Heart left ventricle (tissue), 16 donors: Measurements from ENCODE around the gene GSDMA. TPM values are rescaled to one million over a fixed set of nuclear protein-coding genes. Genes with fewer than 3 reads are reported as not detected.
A peak's percentile ranks its signal among the peaks of the same experiment; 100 is the strongest.

Source experiments
- ATAC-seq, 4 donors: fragments of 200-7000 bp; cut with Tn5 transposase; one replicate each; pipeline ENCODE4 v1.9.1; 2020 to 2022; ENCODE audit warnings: moderate library complexity in 4 of 4, mild to moderate bottlenecking in 3 of 4, moderate number of reproducible peaks in 1 of 4
- DNase-seq, 5 donors: peaks; one replicate each; pipeline ENCODE4 v3.0.0-alpha.2; 2020
- H3K27ac ChIP-seq, 12 donors: fragments of 200-600 bp; sonication (generic) in 4 of 12; one replicate each; pipeline versions ENCODE4 v1.5.0 to v1.8.0; 2016 to 2022; ENCODE audit warnings: mild to moderate bottlenecking in 2 of 12
- H3K27me3 ChIP-seq, 9 donors: fragments of 200-600 bp; sonication (generic) in 2 of 9; one replicate each; pipeline versions ENCODE4 v1.5.1 to v1.8.0; 2016 to 2022; ENCODE audit warnings: mild to moderate bottlenecking in 3 of 9
- H3K36me3 ChIP-seq, 9 donors: fragments of 200-600 bp; sonication (generic) in 2 of 9; one replicate each; pipeline versions ENCODE4 v1.5.0 to v1.8.0; 2018 to 2022; ENCODE audit warnings: mild to moderate bottlenecking in 2 of 9
- H3K4me1 ChIP-seq, 12 donors: fragments of 200-600 bp; sonication (generic) in 4 of 12; one replicate each; pipeline versions ENCODE4 v1.5.0 to v1.8.0; 2016 to 2022; ENCODE audit warnings: mild to moderate bottlenecking in 3 of 12
- H3K4me3 ChIP-seq, 12 donors: fragments of 200-600 bp; sonication (generic) in 4 of 12; one replicate each; pipeline versions ENCODE4 v1.5.0 to v1.8.0; 2017 to 2022; ENCODE audit warnings: mild to moderate bottlenecking in 9 of 12, moderate library complexity in 4 of 12
- H3K9me3 ChIP-seq, 12 donors: fragments of 200-600 bp; sonication (generic) in 4 of 12; one replicate each; pipeline versions ENCODE4 v1.5.0 to v1.8.0; 2016 to 2022; ENCODE audit warnings: mild to moderate bottlenecking in 1 of 12
- POLR2A ChIP-seq, 2 donors: fragments of 450-650 bp; IDR thresholded peaks; one replicate each; pipeline ENCODE4 v1.6.1; 2017; ENCODE audit warnings: antibody characterized with exemption in 2 of 2, mild to moderate bottlenecking in 2 of 2, moderate library complexity in 2 of 2
- WGBS, 4 donors: extraction: QIAGEN DNeasy Blood & Tissue Kit in 2 of 4; methylation state at CpG; one replicate each; pipeline versions ENCODE4 v1.1.5 to v1.1.7; 2013 to 2018; 5-methylcytosine and 5-hydroxymethylcytosine counted together
- intact Hi-C, 10 donors: fragments of 100-400 bp; cut with DNase I; formaldehyde crosslinking; loops; one replicate each; pipeline versions ENCODE4 v1.11.1 to v1.14.2; 2022
- polyA plus RNA-seq, 2 donors: library from polyadenylated mRNA; stranded (reverse); fragments of 200-250 nt; gene quantifications; one replicate each; pipeline ENCODE4 v1.2.3, GENCODE V29; 2013
- total RNA-seq, 9 donors: library from RNA; depleted of rRNA in 2 of 9; stranded (reverse); fragments of >200 nt in 2 of 9; fragmentation: NEBNext Ultra II Directional in 3 of 9; extraction: Animal tissue kit (Norgen Biotek cat#: 25700) in 3 of 9; gene quantifications; one replicate each; pipeline versions ENCODE4 v1.1.0 to v1.2.4, GENCODE V29; 2016 to 2023
- TF ChIP-seq, protein P1 (sequence below), 12 donors: fragments of 200-600 bp; sonication (generic) in 4 of 12; IDR thresholded peaks; one replicate each; pipeline versions ENCODE4 v1.5.0 to v1.8.0; 2018 to 2022; ENCODE audit warnings: antibody characterized with exemption in 12 of 12, mild to moderate bottlenecking in 5 of 12
- donor health status: ischemic (EF 13 %, LVEDD 7.1; RV severe dilation, severe dysfunction).
- donor health status: healthy with polysubstance abuse.
- donor health status: DM: no; HTN: yes; CAD: no.
- donor health status: DM: no; HTN: no; CAD: no.
- donor health status: ischemic (EF 25% LVEDD 6.9; RV normal size, moderate dysfunction).
- donor health status: ischemic (EF 25% LVEDD 5.7; RV mildly dilated, moderate dysfunction).
- donor health status: healthy.
- donor health status: DM: yes; HTN: yes; CAD: no.
- donor health status: ischemic (EF 35%, LVEDD 5.7; RV mildly dilated, moderate dysfunction).
- donor health status: nonischemic (EF 11% LVEDD 7.7; RV severe dilation, severe dysfunction).
- donor health status: DM: yes; HTN: yes; CAD: no.
- donor health status: PGD.
- donor health status: ischemic (EF 29% LVEDD 5.4; RV normal size, mild dysfunction).
- donor health status: nonischemic (EF 23%, LVEDD 6.1; RV moderate dilation, normal function).

The GSDMA gene
- total and polyA plus RNA-seq, 11 donors, result 0.08 to 3.7 (median 0.49) TPM; not detected in 3

DNA sequence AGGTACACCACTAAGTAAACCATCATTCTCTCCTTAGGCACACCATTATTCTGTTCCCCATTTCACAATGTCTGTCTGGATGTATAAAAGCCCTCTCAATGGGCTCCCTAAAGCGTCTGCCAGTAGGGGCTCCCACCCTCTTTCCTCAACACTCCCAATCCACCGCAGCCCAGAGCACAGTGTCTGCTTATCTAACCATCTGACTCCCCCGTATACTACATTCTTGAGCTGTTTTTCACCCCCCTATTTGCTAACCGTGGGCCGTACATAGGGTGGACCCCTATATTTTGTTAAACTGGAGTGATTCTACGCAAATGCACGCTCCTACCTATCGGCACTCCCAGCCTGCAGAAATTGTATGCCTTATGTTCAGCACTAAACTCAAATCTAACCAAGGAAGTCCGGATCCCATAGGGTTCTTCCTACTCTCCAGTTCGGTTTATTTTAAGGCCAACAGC lies 17.1 kb downstream of the GSDMA start:
- Histone ChIP-seq H3K27me3 (peaks cover 0 to 3% (median 0%) of the 10 kb centered on the region in 9 donors), H3K4me3 (peak overlapping the region; percentile 33 to 100 (median 94)), H3K36me3 (peaks cover 2 to 17% (median 12%) of the 10 kb centered on the region in 9 donors), H3K9me3 (no peaks in the 10 kb centered on the region), H3K4me1 (peaks cover 7 to 34% (median 23%) of the 10 kb centered on the region in 12 donors), H3K27ac (peak overlapping the region in 11 of 12 donors; percentile 59 to 99 (median 94))
- ATAC-seq (peak; percentile 1 to 12 (median 8)), DNase-seq (no peak)
- intact Hi-C loops, result loop anchor here in 8 of 10 donors (1.0 to 10.0 kb wide), 13 partner anchors 20 to 357 kb away; partner anchors contain the start of genes LRRC3C (in 2 of the 8), ORMDL3 (in 2 of the 8) and PPP1R1B (in 1 of the 8)
- TF ChIP-seq, protein P1, sequence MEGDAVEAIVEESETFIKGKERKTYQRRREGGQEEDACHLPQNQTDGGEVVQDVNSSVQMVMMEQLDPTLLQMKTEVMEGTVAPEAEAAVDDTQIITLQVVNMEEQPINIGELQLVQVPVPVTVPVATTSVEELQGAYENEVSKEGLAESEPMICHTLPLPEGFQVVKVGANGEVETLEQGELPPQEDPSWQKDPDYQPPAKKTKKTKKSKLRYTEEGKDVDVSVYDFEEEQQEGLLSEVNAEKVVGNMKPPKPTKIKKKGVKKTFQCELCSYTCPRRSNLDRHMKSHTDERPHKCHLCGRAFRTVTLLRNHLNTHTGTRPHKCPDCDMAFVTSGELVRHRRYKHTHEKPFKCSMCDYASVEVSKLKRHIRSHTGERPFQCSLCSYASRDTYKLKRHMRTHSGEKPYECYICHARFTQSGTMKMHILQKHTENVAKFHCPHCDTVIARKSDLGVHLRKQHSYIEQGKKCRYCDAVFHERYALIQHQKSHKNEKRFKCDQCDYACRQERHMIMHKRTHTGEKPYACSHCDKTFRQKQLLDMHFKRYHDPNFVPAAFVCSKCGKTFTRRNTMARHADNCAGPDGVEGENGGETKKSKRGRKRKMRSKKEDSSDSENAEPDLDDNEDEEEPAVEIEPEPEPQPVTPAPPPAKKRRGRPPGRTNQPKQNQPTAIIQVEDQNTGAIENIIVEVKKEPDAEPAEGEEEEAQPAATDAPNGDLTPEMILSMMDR (IDR thresholded peaks at IDR 0.05), result peak in 1 of 12 donors; percentile 4
- TF ChIP-seq POLR2A (IDR thresholded peaks at IDR 0.05), result no peak
- WGBS, 4 donors, result 0 to 1% (median 0%) methylated on average over 10 of the region's 10 CpGs

DNA sequence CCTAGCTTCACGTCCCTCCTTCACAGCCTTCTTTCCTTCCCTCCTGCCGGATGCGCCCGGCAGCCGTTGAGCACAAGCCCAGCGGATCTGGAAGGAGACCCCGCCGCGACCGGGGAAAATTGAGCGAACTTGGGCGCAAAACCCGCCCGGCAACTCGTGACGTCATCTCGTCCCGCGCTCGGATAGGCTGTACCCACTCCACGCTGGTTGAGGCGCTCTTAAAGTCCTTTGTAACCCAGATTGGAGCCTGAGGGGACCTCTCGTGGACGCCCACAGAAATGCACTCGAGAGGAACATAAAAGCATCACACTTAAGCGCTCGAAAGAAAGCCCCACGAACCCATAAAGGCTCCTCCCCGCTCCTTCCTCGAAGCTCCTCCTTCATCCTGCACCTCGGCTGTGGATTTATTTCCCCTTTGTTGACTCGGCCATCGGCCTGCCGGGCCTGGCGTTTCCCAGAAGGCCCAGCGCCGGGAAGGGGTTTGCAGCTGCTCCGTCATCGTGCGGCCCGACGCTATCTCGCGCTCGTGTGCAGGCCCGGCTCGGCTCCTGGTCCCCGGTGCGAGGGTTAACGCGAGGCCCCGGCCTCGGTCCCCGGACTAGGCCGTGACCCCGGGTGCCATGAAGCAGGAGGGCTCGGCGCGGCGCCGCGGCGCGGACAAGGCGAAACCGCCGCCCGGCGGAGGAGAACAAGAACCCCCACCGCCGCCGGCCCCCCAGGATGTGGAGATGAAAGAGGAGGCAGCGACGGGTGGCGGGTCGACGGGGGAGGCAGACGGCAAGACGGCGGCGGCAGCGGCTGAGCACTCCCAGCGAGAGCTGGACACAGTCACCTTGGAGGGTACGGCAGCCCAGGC lies 17.8 kb downstream of the GSDMA start, which contains the start of gene PSMD3:
PSMD3 (plus strand) TSS at position 457 of the 856 bp plus-strand sequence; CDS start at position 621, 164 bp downstream.
- H3K27ac ChIP-seq, result peak within 1 kb of the TSS; percentile 70 to 99 (median 92)
- peaks cover 0 to 3% (median 0%) of the 10 kb centered on the region in 9 donors for H3K27me3 ChIP-seq
- DNase-seq (peak; percentile 98), ATAC-seq (peak; percentile 96 to 99 (median 98))
- WGBS, 4 donors, result 0% methylated on average over 44 to 84 of the region's 84 CpGs
- H3K4me1 ChIP-seq, result peaks cover 7 to 34% (median 23%) of the 10 kb centered on the region in 12 donors
- H3K36me3 ChIP-seq, result peaks cover 5 to 24% (median 18%) of the 10 kb centered on the region in 9 donors
- H3K4me3 ChIP-seq, result peak within 1 kb of the TSS; percentile 74 to 100 (median 95)
- intact Hi-C loops, result loop anchor here in 5 of 10 donors (1.0 to 10.0 kb wide), 9 partner anchors 21 to 358 kb away; partner anchors contain the start of genes LRRC3C (in 2 of the 5), ORMDL3 (in 2 of the 5) and PPP1R1B (in 1 of the 5)
- TF ChIP-seq, protein P1 (IDR thresholded peaks at IDR 0.05), result peak; percentile 66 to 94 (median 80)
- peak; percentile 15 to 86 for TF ChIP-seq POLR2A (IDR thresholded peaks at IDR 0.05)
- no peaks in the 10 kb centered on the region for H3K9me3 ChIP-seq

DNA sequence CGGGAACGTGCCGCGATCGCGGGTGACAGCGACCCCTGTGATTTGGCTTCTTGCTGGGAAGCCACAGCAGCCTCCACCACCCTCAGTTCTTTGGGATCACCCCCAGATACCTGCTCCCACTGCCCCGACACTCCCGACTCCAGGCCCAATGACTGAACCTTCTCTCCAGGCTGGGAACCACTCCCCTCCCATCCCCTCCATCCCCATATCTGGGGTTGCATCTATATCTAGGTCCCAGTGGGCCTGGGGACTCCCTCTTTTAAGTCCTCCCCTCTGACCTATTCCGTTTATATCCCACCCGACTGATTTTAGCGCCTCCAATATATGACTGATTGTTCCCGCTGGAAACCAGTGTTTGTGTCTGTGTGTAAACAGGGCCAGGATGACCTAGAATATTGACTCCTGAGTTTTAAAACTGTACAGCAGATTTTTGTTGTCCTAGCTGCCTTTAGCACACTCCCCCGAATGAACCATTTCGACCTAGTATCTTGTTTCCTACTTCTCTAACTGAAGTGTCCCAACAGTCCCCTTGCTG lies 18.5 kb downstream of the GSDMA start:
- Histone ChIP-seq H3K4me3 (peak overlapping the region; percentile 74 to 100 (median 95)), H3K36me3 (peaks cover 5 to 31% (median 25%) of the 10 kb centered on the region in 9 donors), H3K9me3 (no peaks in the 10 kb centered on the region), H3K27ac (peak overlapping the region; percentile 70 to 99 (median 92)), H3K27me3 (peaks cover 0 to 3% (median 0%) of the 10 kb centered on the region in 9 donors), H3K4me1 (peaks cover 7 to 34% (median 23%) of the 10 kb centered on the region in 12 donors)
- no peak for TF ChIP-seq POLR2A (IDR thresholded peaks at IDR 0.05)
- TF ChIP-seq, protein P1 (IDR thresholded peaks at IDR 0.05), result peak in 1 of 12 donors; percentile 18
- ATAC-seq (peak in 1 of 4 donors; percentile 4), DNase-seq (no peak)
- 0 to 1% (median 1%) methylated on average over 8 to 15 of the region's 15 CpGs for WGBS, 4 donors
- intact Hi-C loops, result loop anchor here in 4 of 10 donors (2.0 to 10.0 kb wide), 6 partner anchors 22 to 358 kb away; partner anchors contain the start of genes LRRC3C (in 1 of the 4), ORMDL3 (in 1 of the 4) and PPP1R1B (in 1 of the 4)
